A673 (cell line): ENCODE results near the gene PRKCQ. TPM values are rescaled to one million over a fixed set of nuclear protein-coding genes. Genes with fewer than 3 reads are reported as not detected.

ENCODE experiments used
- BruUV-seq: library from RNA; stranded (reverse); fragments of 400-500 nt; replicated peaks from 2 replicates; lab custom pipeline; 2021; lab: Mats Ljungman, UMichigan
- CTCF ChIA-PET: fragments of 300-600 bp; sonication (Branson Sonifier 250); formaldehyde crosslinking; loops from one replicate; lab custom pipeline; 2022; ENCODE audit warnings: antibody characterized with exemption; lab: Charles Lee
- POLR2A ChIA-PET: fragments of 300-600 bp; sonication (Branson Sonifier 250); formaldehyde crosslinking; loops from one replicate; lab custom pipeline; 2022; ENCODE audit warnings: antibody characterized with exemption; ENCODE audit not compliant: low non-redundant PET; lab: Charles Lee
- DNase-seq: peaks from one replicate; pipeline ENCODE4 v3.0.0-alpha.2; 2015; ENCODE audit warnings: low spot score
- H3K27ac ChIP-seq: fragments of 200-600 bp; sonication (generic); 2 replicates; pipeline ENCODE4 v1.5.1; 2016; ENCODE audit warnings: mixed run types, low read depth, mild to moderate bottlenecking, mixed read lengths, antibody characterized with exemption, low read length; ENCODE audit not compliant: poor library complexity, severe bottlenecking
- H3K27me3 ChIP-seq: fragments of 200-600 bp; sonication (generic); replicated peaks from 2 replicates; pipeline ENCODE4 v1.6.1; 2017; ENCODE audit warnings: mixed run types, low read depth, mild to moderate bottlenecking, mixed read lengths, antibody characterized with exemption, low read length; ENCODE audit not compliant: insufficient read depth, poor library complexity
- H3K36me3 ChIP-seq: fragments of 200-600 bp; sonication (generic); 2 replicates; pipeline ENCODE4 v1.6.1; 2016; ENCODE audit warnings: mixed run types, mild to moderate bottlenecking, mixed read lengths, antibody characterized with exemption, low read length; ENCODE audit not compliant: insufficient read depth, poor library complexity, severe bottlenecking
- H3K4me1 ChIP-seq: fragments of 200-600 bp; sonication (generic); 2 replicates; pipeline ENCODE4 v1.6.1; 2017; ENCODE audit warnings: mixed run types, mild to moderate bottlenecking, mixed read lengths, antibody characterized with exemption, low read length; ENCODE audit not compliant: insufficient read depth, poor library complexity, severe bottlenecking
- H3K4me3 ChIP-seq: fragments of 200-600 bp; sonication (generic); 2 replicates; pipeline ENCODE4 v1.5.1; 2016; ENCODE audit warnings: low read depth, mixed run types, mild to moderate bottlenecking, mixed read lengths, low read length; ENCODE audit not compliant: poor library complexity, severe bottlenecking
- H3K9me3 ChIP-seq: fragments of 200-600 bp; sonication (generic); 2 replicates; pipeline ENCODE4 v1.6.1; 2016; ENCODE audit warnings: mixed run types, low read depth, mild to moderate bottlenecking, mixed read lengths, antibody characterized with exemption, low read length; ENCODE audit not compliant: poor library complexity, severe bottlenecking
- EZH2 ChIP-seq: fragments of 200-600 bp; sonication (generic); IDR thresholded peaks from 2 replicates; pipeline ENCODE4 v1.6.1; 2017; ENCODE audit warnings: borderline replicate concordance, low read depth, mild to moderate bottlenecking, mixed read lengths, antibody characterized with exemption, low read length; ENCODE audit not compliant: poor library complexity, severe bottlenecking
- intact Hi-C: fragments of 100-400 bp; cut with micrococcal nuclease; formaldehyde crosslinking; loops from one replicate; pipeline ENCODE4 v1.10.0; 2022; ENCODE audit not compliant: unreplicated experiment
- total RNA-seq: library from RNA; stranded (reverse); gene quantifications from 2 replicates; pipeline ENCODE4 v1.2.3, GENCODE V29; 2021
- TF ChIP-seq, protein P1 (sequence below): fragments of 300-800, 200-600 bp; sonication (generic); conservative IDR thresholded peaks from 2 replicates; pipeline ENCODE4 v1.5.1; 2017; ENCODE audit warnings: low read depth, mild to moderate bottlenecking, antibody characterized with exemption, low read length, moderate library complexity, mixed read lengths

PRKCQ gene
- total RNA-seq, 1 experiment from 2014 or later = not detected

DNA sequence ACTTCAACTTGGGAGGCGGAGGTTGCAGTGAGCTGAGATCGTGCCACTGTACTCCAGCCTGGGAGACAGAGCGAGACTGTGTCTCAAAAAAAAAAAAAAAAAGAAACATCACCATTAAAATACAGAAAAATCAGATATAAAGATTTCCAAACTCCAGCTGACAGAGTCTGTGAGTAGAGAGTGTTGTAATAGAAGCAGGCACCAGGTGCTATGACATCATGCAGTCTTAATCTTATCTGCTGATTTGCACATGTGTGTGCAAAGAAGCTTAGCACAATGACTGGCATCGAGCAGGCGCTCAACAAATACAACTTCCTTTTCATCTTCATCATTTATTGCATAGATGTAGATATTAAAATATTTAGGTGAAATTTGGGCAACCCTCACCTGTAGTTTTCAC is 92.2 kb downstream of the PRKCQ start:
- no TSS peak for BruUV-seq
- TF ChIP-seq EZH2 = no peak
- TF ChIP-seq, protein P1, sequence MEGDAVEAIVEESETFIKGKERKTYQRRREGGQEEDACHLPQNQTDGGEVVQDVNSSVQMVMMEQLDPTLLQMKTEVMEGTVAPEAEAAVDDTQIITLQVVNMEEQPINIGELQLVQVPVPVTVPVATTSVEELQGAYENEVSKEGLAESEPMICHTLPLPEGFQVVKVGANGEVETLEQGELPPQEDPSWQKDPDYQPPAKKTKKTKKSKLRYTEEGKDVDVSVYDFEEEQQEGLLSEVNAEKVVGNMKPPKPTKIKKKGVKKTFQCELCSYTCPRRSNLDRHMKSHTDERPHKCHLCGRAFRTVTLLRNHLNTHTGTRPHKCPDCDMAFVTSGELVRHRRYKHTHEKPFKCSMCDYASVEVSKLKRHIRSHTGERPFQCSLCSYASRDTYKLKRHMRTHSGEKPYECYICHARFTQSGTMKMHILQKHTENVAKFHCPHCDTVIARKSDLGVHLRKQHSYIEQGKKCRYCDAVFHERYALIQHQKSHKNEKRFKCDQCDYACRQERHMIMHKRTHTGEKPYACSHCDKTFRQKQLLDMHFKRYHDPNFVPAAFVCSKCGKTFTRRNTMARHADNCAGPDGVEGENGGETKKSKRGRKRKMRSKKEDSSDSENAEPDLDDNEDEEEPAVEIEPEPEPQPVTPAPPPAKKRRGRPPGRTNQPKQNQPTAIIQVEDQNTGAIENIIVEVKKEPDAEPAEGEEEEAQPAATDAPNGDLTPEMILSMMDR = no peak
- H3K4me1 ChIP-seq = no peaks in the 10 kb centered on the region
- peaks cover 88% of the 10 kb centered on the region for H3K27me3 ChIP-seq
- POLR2A ChIA-PET = no interaction called here
- CTCF ChIA-PET = interaction anchor here (0.7 kb wide), 1 partner anchor 542 kb away, joined by 6 read pairs; no protein-coding TSS in a partner anchor
- no peak overlapping the region for H3K4me3 ChIP-seq
- no peaks in the 10 kb centered on the region for H3K9me3 ChIP-seq
- no peak for DNase-seq
- H3K36me3 ChIP-seq = no peaks in the 10 kb centered on the region
- intact Hi-C loops = no loop called here
- no peak overlapping the region for H3K27ac ChIP-seq

DNA sequence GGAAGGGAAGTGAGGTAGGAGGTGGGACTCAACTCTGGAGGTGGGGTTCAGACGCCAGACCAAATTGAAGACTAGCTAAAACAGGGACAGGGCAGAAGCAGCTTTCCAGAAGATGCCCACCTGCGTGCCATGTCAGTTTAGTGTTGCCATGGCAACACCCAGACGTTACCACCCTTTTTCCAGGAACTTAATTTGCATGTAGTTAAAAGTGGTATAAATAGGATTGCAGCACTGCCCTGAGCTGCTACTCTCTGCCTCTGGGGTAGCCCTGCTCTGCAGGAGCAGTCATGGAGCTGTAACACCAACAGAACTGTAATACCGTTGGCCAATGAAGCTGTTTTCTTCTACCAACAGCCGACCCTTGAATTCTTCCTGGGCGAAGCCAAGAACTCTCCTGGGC is 93.8 kb downstream of the PRKCQ start:
- no peaks in the 10 kb centered on the region for H3K4me1 ChIP-seq
- no peak overlapping the region for H3K4me3 ChIP-seq
- H3K9me3 ChIP-seq = no peaks in the 10 kb centered on the region
- no TSS peak for BruUV-seq
- peaks cover 88% of the 10 kb centered on the region for H3K27me3 ChIP-seq
- intact Hi-C loops = no loop called here
- DNase-seq = no peak
- no peaks in the 10 kb centered on the region for H3K36me3 ChIP-seq
- POLR2A ChIA-PET = no interaction called here
- CTCF ChIA-PET = no interaction called here
- no peak overlapping the region for H3K27ac ChIP-seq
- no peak for TF ChIP-seq EZH2
- TF ChIP-seq, protein P1 = no peak

DNA sequence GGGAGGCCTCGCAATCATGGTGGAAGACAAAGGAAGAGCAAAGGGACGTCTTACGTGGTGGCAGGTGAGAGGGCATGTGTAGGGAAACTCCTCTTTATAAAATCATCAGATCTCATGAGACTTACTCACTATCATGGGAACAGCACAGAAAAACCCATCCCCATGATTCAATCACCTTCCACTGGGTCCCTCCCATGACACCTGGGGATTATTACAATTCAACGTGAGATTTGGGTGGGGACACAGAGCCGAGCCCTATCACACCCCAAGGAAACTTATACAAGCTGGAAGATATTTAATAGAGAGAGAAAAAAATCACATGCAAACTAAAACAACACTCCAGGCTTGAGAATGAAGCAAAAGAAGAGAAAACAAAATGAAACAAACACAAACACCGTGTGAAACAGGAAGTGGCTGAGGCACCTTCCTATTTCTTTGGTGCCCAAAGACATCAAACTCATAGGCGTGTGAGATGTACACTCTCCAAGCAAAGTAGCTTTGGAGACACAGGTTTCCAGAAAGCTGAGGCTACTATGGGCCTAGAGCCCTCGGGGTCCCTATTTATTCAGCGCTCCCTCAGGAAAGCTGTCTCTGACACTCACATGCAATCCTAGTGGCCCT is 97.2 kb downstream of the PRKCQ start:
- CTCF ChIA-PET = no interaction called here

More for the DNA sequence above, 97.2 kb downstream of the PRKCQ start:
- no peak for DNase-seq
- Histone ChIP-seq H3K36me3 (no peaks in the 10 kb centered on the region), H3K4me1 (no peaks in the 10 kb centered on the region), H3K9me3 (no peaks in the 10 kb centered on the region), H3K27ac (no peak overlapping the region), H3K4me3 (no peak overlapping the region), H3K27me3 (peaks cover 93% of the 10 kb centered on the region)
- intact Hi-C loops = no loop called here
- BruUV-seq = no TSS peak
- POLR2A ChIA-PET = interaction anchor here (0.6 kb wide), 1 partner anchor 857 kb away, joined by 3 read pairs; no protein-coding TSS in a partner anchor
- no peak for TF ChIP-seq EZH2
- TF ChIP-seq, protein P1 = no peak
